ENCODE data around the gene SNX32.

SNX32 gene

DNA sequence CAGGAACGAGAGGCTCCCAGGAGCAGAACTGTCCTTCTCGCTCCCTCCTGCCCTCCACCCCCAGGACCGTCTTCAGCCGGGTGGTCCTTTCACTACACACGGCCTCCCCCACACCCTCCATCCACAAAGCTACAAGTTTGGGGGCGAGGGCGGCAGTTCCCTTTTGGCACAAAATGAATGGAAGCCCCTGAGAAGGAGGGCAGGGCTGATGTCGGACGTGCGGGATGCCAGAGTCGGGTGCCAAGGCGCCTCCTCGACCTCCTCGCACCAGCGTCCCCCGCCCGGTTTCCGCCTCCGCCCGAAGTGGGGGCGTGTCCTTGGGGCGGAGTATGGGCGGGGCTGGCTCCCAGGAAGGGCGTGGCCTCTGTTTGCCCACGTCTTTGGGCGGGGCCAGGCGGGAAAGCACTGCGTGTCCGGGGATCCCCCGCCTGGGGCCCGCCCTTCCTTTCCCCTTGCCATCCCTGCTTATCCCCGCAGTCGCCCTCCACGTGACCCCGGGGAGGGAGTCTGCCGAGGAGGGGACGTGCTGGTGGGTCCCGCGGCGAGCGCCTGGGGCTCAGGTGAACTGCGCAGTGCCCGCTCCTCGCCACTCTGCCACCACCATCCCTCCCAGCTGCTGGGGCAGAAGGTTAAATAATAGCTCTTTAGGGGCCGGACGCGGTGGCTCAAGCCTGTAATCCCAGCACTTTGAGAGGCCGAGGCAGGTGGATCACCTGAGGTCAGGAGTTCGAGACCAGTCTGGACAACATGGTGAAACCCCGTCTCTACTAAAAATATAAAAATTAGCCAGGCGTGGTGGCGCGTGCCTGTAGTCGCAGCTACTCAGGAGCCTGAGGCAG, 39.8 kb downstream of the SNX32 start (continued):
- TF ChIP-seq, protein P1, sequence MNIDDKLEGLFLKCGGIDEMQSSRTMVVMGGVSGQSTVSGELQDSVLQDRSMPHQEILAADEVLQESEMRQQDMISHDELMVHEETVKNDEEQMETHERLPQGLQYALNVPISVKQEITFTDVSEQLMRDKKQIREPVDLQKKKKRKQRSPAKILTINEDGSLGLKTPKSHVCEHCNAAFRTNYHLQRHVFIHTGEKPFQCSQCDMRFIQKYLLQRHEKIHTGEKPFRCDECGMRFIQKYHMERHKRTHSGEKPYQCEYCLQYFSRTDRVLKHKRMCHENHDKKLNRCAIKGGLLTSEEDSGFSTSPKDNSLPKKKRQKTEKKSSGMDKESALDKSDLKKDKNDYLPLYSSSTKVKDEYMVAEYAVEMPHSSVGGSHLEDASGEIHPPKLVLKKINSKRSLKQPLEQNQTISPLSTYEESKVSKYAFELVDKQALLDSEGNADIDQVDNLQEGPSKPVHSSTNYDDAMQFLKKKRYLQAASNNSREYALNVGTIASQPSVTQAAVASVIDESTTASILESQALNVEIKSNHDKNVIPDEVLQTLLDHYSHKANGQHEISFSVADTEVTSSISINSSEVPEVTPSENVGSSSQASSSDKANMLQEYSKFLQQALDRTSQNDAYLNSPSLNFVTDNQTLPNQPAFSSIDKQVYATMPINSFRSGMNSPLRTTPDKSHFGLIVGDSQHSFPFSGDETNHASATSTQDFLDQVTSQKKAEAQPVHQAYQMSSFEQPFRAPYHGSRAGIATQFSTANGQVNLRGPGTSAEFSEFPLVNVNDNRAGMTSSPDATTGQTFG (tag by site-specific recombination; IDR thresholded peaks at IDR 0.05; ENCODE audit: borderline replicate concordance), result no peak
- TF ChIP-seq, protein P2, sequence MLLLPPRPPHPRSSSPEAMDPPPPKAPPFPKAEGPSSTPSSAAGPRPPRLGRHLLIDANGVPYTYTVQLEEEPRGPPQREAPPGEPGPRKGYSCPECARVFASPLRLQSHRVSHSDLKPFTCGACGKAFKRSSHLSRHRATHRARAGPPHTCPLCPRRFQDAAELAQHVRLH (tag by site-specific recombination; IDR thresholded peaks at IDR 0.05), result no peak
- TF ChIP-seq ZNF658 (tag by site-specific recombination; IDR thresholded peaks at IDR 0.05) (no peak), KLF8 (tag by site-specific recombination; IDR thresholded peaks at IDR 0.05) (peak; percentile 96), ZFP41 (tag by site-specific recombination; IDR thresholded peaks at IDR 0.05; ENCODE audit: borderline replicate concordance) (no peak), ZNF169 (tag by site-specific recombination; IDR thresholded peaks at IDR 0.05) (no peak), ZFHX2 (tag by site-specific recombination; conservative IDR thresholded peaks at IDR 0.05) (peak; percentile 84), ZNF175 (tag by site-specific recombination; IDR thresholded peaks at IDR 0.05) (no peak), ZNF223 (tag by site-specific recombination; IDR thresholded peaks at IDR 0.05) (no peak), OSR2 (tag by site-specific recombination; IDR thresholded peaks at IDR 0.05) (no peak), ZNF311 (tag by site-specific recombination; IDR thresholded peaks at IDR 0.05; ENCODE audit: borderline replicate concordance) (no peak), ZNF16 (tag by site-specific recombination; IDR thresholded peaks at IDR 0.05; ENCODE audit: low read depth) (no peak), ZNF221 (tag by site-specific recombination; IDR thresholded peaks at IDR 0.05; ENCODE audit: borderline replicate concordance) (no peak), ZNF37A (tag by site-specific recombination; IDR thresholded peaks at IDR 0.05) (no peak), ZNF354C (tag by site-specific recombination; IDR thresholded peaks at IDR 0.05; ENCODE audit: borderline replicate concordance, low read depth) (no peak), ZNF48 (tag by site-specific recombination; IDR thresholded peaks at IDR 0.05) (no peak), ZNF530 (tag by site-specific recombination; IDR thresholded peaks at IDR 0.05; ENCODE audit: low read depth) (no peak), KLF1 (tag by site-specific recombination; IDR thresholded peaks at IDR 0.05) (peak; percentile 99), ZNF324 (tag by site-specific recombination; IDR thresholded peaks at IDR 0.05) (no peak), ZNF302 (tag by site-specific recombination; IDR thresholded peaks at IDR 0.05; ENCODE audit: low read depth) (no peak), ZNF510 (tag by site-specific recombination; IDR thresholded peaks at IDR 0.05; ENCODE audit: insufficient replicate concordance) (no peak), ZNF514 (tag by site-specific recombination; IDR thresholded peaks at IDR 0.05) (no peak), ZNF423 (tag by site-specific recombination; IDR thresholded peaks at IDR 0.05) (no peak)
- TF ChIP-seq, protein P3, sequence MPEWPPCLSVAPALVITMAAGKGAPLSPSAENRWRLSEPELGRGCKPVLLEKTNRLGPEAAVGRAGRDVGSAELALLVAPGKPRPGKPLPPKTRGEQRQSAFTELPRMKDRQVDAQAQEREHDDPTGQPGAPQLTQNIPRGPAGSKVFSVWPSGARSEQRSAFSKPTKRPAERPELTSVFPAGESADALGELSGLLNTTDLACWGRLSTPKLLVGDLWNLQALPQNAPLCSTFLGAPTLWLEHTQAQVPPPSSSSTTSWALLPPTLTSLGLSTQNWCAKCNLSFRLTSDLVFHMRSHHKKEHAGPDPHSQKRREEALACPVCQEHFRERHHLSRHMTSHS (tag by site-specific recombination; IDR thresholded peaks at IDR 0.05), result no peak
- TF ChIP-seq, protein P4, sequence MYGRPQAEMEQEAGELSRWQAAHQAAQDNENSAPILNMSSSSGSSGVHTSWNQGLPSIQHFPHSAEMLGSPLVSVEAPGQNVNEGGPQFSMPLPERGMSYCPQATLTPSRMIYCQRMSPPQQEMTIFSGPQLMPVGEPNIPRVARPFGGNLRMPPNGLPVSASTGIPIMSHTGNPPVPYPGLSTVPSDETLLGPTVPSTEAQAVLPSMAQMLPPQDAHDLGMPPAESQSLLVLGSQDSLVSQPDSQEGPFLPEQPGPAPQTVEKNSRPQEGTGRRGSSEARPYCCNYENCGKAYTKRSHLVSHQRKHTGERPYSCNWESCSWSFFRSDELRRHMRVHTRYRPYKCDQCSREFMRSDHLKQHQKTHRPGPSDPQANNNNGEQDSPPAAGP (tag by site-specific recombination; IDR thresholded peaks at IDR 0.05), result no peak
- TF ChIP-seq, protein P5, sequence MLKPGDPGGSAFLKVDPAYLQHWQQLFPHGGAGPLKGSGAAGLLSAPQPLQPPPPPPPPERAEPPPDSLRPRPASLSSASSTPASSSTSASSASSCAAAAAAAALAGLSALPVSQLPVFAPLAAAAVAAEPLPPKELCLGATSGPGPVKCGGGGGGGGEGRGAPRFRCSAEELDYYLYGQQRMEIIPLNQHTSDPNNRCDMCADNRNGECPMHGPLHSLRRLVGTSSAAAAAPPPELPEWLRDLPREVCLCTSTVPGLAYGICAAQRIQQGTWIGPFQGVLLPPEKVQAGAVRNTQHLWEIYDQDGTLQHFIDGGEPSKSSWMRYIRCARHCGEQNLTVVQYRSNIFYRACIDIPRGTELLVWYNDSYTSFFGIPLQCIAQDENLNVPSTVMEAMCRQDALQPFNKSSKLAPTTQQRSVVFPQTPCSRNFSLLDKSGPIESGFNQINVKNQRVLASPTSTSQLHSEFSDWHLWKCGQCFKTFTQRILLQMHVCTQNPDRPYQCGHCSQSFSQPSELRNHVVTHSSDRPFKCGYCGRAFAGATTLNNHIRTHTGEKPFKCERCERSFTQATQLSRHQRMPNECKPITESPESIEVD (tag by site-specific recombination; IDR thresholded peaks at IDR 0.05), result no peak
- TF ChIP-seq, protein P6, sequence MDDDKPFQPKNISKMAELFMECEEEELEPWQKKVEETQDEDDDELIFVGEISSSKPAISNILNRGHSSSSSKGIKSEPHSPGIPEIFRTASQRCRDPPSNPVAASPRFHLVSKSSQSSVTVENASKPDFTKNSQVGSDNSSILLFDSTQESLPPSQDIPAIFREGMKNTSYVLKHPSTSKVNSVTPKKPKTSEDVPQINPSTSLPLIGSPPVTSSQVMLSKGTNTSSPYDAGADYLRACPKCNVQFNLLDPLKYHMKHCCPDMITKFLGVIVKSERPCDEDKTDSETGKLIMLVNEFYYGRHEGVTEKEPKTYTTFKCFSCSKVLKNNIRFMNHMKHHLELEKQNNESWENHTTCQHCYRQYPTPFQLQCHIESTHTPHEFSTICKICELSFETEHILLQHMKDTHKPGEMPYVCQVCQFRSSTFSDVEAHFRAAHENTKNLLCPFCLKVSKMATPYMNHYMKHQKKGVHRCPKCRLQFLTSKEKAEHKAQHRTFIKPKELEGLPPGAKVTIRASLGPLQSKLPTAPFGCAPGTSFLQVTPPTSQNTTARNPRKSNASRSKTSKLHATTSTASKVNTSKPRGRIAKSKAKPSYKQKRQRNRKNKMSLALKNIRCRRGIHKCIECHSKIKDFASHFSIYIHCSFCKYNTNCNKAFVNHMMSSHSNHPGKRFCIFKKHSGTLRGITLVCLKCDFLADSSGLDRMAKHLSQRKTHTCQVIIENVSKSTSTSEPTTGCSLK (tag by site-specific recombination; IDR thresholded peaks at IDR 0.05), result no peak
- TF ChIP-seq, protein P7, sequence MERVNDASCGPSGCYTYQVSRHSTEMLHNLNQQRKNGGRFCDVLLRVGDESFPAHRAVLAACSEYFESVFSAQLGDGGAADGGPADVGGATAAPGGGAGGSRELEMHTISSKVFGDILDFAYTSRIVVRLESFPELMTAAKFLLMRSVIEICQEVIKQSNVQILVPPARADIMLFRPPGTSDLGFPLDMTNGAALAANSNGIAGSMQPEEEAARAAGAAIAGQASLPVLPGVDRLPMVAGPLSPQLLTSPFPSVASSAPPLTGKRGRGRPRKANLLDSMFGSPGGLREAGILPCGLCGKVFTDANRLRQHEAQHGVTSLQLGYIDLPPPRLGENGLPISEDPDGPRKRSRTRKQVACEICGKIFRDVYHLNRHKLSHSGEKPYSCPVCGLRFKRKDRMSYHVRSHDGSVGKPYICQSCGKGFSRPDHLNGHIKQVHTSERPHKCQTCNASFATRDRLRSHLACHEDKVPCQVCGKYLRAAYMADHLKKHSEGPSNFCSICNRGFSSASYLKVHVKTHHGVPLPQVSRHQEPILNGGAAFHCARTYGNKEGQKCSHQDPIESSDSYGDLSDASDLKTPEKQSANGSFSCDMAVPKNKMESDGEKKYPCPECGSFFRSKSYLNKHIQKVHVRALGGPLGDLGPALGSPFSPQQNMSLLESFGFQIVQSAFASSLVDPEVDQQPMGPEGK (tag by site-specific recombination; IDR thresholded peaks at IDR 0.05), result peak; percentile 90

All from HEK293 (cell line).